Measurements from ENCODE around the gene KCNN3.
A peak's percentile ranks its signal among the peaks of the same experiment; 100 is the strongest.

The KCNN3 gene

DNA sequence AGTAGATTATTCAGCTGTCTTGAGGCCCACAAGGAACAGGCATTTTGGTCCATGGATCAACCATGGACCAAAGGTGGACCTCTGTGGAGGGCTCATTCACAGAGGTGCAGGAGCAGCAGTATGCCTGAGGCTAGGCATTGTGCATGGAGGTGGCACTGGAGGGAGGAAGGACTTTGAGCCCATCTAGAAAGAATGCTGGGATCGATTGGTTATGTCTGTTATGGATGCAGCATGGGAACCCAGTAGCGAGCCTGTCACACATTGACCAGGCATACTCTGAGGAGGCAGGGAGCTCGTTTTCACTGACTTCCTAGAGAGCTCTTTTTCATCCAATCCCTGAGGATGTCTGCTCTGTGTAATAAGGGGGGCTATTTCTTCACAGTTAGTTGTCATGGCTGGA is 75.5 kb downstream of the KCNN3 start:
- in situ Hi-C loops (cut with HindIII; ENCODE audit: low sequenced_read_pairs) = loop anchor here (25.0 kb wide), 1 partner anchor 107 kb away; no protein-coding TSS in a partner anchor
- no peak for DNase-seq (ENCODE audit: low read depth)
- TF ChIP-seq, protein P1, sequence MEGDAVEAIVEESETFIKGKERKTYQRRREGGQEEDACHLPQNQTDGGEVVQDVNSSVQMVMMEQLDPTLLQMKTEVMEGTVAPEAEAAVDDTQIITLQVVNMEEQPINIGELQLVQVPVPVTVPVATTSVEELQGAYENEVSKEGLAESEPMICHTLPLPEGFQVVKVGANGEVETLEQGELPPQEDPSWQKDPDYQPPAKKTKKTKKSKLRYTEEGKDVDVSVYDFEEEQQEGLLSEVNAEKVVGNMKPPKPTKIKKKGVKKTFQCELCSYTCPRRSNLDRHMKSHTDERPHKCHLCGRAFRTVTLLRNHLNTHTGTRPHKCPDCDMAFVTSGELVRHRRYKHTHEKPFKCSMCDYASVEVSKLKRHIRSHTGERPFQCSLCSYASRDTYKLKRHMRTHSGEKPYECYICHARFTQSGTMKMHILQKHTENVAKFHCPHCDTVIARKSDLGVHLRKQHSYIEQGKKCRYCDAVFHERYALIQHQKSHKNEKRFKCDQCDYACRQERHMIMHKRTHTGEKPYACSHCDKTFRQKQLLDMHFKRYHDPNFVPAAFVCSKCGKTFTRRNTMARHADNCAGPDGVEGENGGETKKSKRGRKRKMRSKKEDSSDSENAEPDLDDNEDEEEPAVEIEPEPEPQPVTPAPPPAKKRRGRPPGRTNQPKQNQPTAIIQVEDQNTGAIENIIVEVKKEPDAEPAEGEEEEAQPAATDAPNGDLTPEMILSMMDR (IDR thresholded peaks at IDR 0.05; ENCODE audit: low read depth, low read length, missing control alignments) = no peak
- no peak overlapping the region for H3K4me3 ChIP-seq (ENCODE audit: low read depth, low read length)

DNA sequence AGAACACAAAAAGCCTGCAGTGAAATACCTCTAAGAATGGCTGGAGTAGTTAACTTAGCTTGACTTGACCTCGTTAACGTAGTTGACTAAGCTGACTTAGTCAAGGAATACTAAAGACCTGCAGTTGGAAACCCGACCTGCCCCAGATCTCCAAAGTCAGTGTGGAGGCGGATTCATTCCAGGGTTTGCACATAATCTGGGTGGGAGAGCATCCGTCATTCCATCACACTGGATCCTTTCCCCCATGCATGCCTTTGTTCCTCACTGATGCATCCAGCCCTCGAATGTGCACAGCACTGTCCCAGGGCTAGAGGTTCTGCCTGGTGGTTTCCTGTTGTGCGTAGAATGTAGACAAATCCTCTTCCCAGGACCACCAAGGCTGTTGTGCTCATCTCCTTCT is 76.4 kb downstream of the KCNN3 start:
- TF ChIP-seq, protein P1 (IDR thresholded peaks at IDR 0.05; ENCODE audit: low read depth, low read length, missing control alignments) = no peak
- in situ Hi-C loops (cut with HindIII; ENCODE audit: low sequenced_read_pairs) = loop anchor here (25.0 kb wide), 1 partner anchor 106 kb away; no protein-coding TSS in a partner anchor

DNA sequence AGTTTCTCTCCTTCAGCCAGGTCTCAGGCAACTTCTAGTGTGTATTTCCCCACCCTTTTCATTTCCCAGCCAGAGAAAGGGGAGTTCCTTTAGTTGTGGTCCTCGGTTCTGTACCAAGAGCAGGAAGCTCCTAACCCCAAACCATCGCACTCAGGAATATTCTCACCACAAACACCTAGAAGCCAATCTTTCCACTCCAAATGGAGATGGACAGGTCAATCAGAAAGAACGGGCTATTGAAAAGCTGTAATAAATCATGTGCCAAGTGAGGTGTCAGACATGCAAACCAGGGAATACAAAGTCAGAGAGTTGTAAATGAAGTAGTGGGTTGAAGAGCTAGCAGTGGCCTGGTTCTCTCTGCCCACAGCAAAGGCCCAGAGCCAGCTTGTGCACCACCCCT is 77.2 kb downstream of the KCNN3 start:
- TF ChIP-seq, protein P1 (IDR thresholded peaks at IDR 0.05; ENCODE audit: low read depth, low read length, missing control alignments) = no peak
- no peak for DNase-seq (ENCODE audit: low read depth)
- no peak overlapping the region for H3K4me3 ChIP-seq (ENCODE audit: low read depth, low read length)
- in situ Hi-C loops (cut with HindIII; ENCODE audit: low sequenced_read_pairs) = loop anchor here (25.0 kb wide), 1 partner anchor 106 kb away; no protein-coding TSS in a partner anchor

More for the DNA sequence above, 76.4 kb downstream of the KCNN3 start:
- no peak overlapping the region for H3K4me3 ChIP-seq (ENCODE audit: low read depth, low read length)
- DNase-seq (ENCODE audit: low read depth) = no peak

DNA sequence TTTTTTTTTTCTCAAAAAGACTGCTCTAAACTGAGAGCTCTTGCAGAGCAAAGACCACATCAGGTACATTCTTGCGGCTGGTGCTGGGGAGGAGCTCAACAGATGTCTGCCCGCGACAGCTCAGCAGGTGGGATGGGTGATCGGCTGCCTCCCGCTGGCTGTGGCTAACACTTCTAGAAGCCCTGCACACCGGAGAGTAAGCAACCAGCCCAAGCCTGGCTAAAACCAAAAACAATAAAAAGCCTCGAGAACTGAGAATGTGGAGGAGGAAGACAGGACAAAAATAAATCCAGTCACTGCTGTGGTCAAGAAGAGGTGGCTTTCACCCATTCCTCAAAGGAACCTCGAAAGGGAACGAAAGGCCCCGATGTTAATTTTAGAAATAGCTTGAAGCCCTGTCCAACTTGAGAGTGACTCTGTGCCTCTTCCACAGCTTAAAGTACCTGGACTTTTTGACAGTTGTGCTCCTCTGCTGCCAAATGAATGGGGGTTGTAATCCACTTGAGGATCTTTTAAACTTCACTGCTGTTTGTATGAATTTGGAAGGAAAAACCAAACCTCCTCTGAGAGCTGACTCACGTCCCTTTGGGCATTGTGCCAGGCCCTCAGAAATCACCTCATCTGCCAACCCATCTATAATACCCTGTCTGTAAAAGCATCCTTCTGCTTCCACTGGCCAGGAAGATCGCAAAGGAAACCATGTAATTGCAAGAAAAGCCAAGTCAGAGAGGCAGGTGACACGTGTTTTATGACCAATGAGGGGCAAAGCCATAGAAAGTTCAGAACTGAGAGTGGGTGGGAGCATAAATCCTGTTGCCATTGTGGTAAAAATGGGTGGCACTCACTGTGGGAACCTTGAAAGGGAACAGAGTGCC is 78.6 kb downstream of the KCNN3 start:
- in situ Hi-C loops (cut with HindIII; ENCODE audit: low sequenced_read_pairs) = loop anchor here (25.0 kb wide), 1 partner anchor 104 kb away; no protein-coding TSS in a partner anchor
- peak; percentile 27 for DNase-seq (ENCODE audit: low read depth)
- TF ChIP-seq, protein P1 (IDR thresholded peaks at IDR 0.05; ENCODE audit: low read depth, low read length, missing control alignments) = no peak
- H3K4me3 ChIP-seq (ENCODE audit: low read depth, low read length) = no peak overlapping the region

DNA sequence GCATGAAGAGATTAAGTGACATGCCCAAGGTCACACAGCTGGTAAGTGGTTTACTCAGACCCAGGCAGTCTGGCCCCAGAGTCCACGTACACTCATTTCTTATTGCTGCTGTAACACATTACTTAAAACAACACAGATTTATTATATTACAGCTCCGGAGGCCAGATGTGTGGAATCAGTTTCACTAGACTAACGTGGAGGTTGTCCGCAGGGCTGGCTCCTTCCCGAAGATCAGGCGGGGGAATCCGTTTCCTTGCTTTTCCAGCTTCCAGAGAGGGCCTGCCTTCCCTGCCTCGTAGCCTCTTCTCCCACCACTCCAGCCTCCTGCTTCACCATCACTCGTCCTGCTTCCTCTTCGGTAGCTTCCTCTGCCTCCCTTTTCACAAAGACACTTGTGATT is 81.2 kb downstream of the KCNN3 start:
- TF ChIP-seq, protein P1 (IDR thresholded peaks at IDR 0.05; ENCODE audit: low read depth, low read length, missing control alignments) = no peak
- no peak overlapping the region for H3K4me3 ChIP-seq (ENCODE audit: low read depth, low read length)
- in situ Hi-C loops (cut with HindIII; ENCODE audit: low sequenced_read_pairs) = loop anchor here (25.0 kb wide), 1 partner anchor 102 kb away; no protein-coding TSS in a partner anchor
- DNase-seq (ENCODE audit: low read depth) = no peak

DNA sequence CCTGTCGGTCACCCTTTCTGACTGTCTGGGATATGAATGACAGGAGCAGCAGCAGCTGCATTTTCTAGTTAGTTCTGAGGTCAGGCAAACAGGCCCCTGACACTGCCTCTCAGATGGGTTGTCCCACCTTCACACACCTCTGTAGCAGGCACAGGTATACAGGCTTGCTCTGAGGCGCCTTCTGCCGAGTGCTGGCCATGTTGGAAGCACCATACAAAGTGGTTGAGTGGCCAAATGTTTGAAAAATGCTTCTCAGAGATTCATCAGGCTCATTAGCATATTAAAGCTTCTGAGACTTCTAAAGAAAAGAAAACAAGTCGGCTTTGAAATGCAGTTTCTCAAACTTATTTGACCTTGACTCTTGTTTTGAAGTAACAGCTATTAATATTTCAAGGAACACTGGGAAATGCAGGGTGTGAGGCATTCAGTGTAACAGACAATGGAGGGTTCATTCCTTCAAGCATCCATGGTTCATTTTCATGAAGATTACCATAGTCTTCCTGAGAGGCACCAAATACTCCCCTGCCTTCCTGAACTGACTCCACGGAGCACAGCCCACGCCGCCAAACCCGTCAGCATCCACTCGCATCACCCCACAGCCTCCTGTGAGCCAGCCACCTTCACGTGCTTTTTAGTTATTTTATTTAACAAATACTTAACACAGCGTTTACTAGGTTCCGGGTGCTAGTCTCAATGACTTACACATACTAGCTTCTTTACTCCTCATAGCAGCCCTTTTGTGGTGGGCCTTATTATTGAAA is 81.8 kb downstream of the KCNN3 start:
- in situ Hi-C loops (cut with HindIII; ENCODE audit: low sequenced_read_pairs) = loop anchor here (25.0 kb wide), 1 partner anchor 101 kb away; no protein-coding TSS in a partner anchor
- TF ChIP-seq, protein P1 (IDR thresholded peaks at IDR 0.05; ENCODE audit: low read depth, low read length, missing control alignments) = no peak
- no peak for DNase-seq (ENCODE audit: low read depth)
- no peak overlapping the region for H3K4me3 ChIP-seq (ENCODE audit: low read depth, low read length)

Measured in astrocyte of the cerebellum (primary cell).